ENCODE results near the gene ATR.

ATR gene

GRCh38 chr3:142568393-142569017 is 10.0 kb downstream of the ATR start:
- no peak overlapping the region for H3K4me2 ChIP-seq (ENCODE audit: low read length)
- H3K79me1 ChIP-seq (ENCODE audit: low read length), result no peaks in the 10 kb centered on the region
- no peak overlapping the region for H2BK120ac ChIP-seq (ENCODE audit: insufficient read depth, low read length, poor library complexity)
- H3K9me3 ChIP-seq (ENCODE audit: insufficient read depth, low read depth, low read length), result no peaks in the 10 kb centered on the region
- no peak overlapping the region for H3K4me3 ChIP-seq (ENCODE audit: low read depth, low read length)
- no peak overlapping the region for H2BK12ac ChIP-seq (ENCODE audit: low read length)
- no peak for DNase-seq
- no peak overlapping the region for H3K27ac ChIP-seq (ENCODE audit: low read depth, low read length)
- no peaks in the 10 kb centered on the region for H3K27me3 ChIP-seq (ENCODE audit: insufficient read depth, low read length)
- no peaks in the 10 kb centered on the region for H3K79me2 ChIP-seq (ENCODE audit: control insufficient read depth, insufficient read depth, low read length, poor library complexity)
- no peak overlapping the region for H2AFZ ChIP-seq (ENCODE audit: insufficient read depth, low read length, poor library complexity)
- H3K4me1 ChIP-seq (ENCODE audit: control insufficient read depth in 1 of 2, insufficient read depth in 2 of 2, low read length in 2 of 2), result no peaks in the 10 kb centered on the region
- H4K8ac ChIP-seq (ENCODE audit: low read depth, low read length), result no peak overlapping the region
- H3K14ac ChIP-seq (ENCODE audit: low read length), result no peak overlapping the region
- no peak overlapping the region for H2AK5ac ChIP-seq (ENCODE audit: low read length)
- no peak overlapping the region for H3K9ac ChIP-seq (ENCODE audit: low read length)
- H4K91ac ChIP-seq (ENCODE audit: low read depth, low read length), result no peak overlapping the region
- no peak overlapping the region for H3K18ac ChIP-seq (ENCODE audit: low read length)
- peaks cover 0 to 2% of the 10 kb centered on the region in 2 experiments for H3K36me3 ChIP-seq (ENCODE audit: control insufficient read depth in 1 of 2, insufficient read depth in 2 of 2, low read length in 2 of 2)
- no peak overlapping the region for H3K23ac ChIP-seq (ENCODE audit: low read length)
- no peak overlapping the region for H3K4ac ChIP-seq (ENCODE audit: low read depth, low read length)
- no CpG with 5 or more reads among the region's 21 CpGs for WGBS (ENCODE audit: extremely low coverage, insufficient coverage, insufficient read length)
- no peak overlapping the region for H2BK5ac ChIP-seq (ENCODE audit: low read depth, low read length, poor library complexity)
- no peak overlapping the region for H4K12ac ChIP-seq (ENCODE audit: low read depth, low read length)

GRCh38 chr3:142566096-142566495 is 12.4 kb downstream of the ATR start:
- WGBS (ENCODE audit: extremely low coverage, insufficient coverage, insufficient read length), result no CpG with 5 or more reads among the region's 3 CpGs
- Histone ChIP-seq H3K36me3 (ENCODE audit: control insufficient read depth in 1 of 2, insufficient read depth in 2 of 2, low read length in 2 of 2) (peaks cover 0 to 2% of the 10 kb centered on the region in 2 experiments), H3K23ac (ENCODE audit: low read length) (no peak overlapping the region), H3K9me3 (ENCODE audit: insufficient read depth, low read depth, low read length) (no peaks in the 10 kb centered on the region), H2BK120ac (ENCODE audit: insufficient read depth, low read length, poor library complexity) (no peak overlapping the region), H3K4me1 (ENCODE audit: control insufficient read depth in 1 of 2, insufficient read depth in 2 of 2, low read length in 2 of 2) (no peaks in the 10 kb centered on the region), H4K91ac (ENCODE audit: low read depth, low read length) (no peak overlapping the region), H2BK12ac (ENCODE audit: low read length) (no peak overlapping the region), H3K4ac (ENCODE audit: low read depth, low read length) (no peak overlapping the region), H2BK5ac (ENCODE audit: low read depth, low read length, poor library complexity) (no peak overlapping the region), H3K79me2 (ENCODE audit: control insufficient read depth, insufficient read depth, low read length, poor library complexity) (no peaks in the 10 kb centered on the region), H3K4me3 (ENCODE audit: low read depth, low read length) (no peak overlapping the region), H3K14ac (ENCODE audit: low read length) (no peak overlapping the region), H2AK5ac (ENCODE audit: low read length) (no peak overlapping the region), H4K12ac (ENCODE audit: low read depth, low read length) (no peak overlapping the region), H3K27ac (ENCODE audit: low read depth, low read length) (no peak overlapping the region), H2AFZ (ENCODE audit: insufficient read depth, low read length, poor library complexity) (no peak overlapping the region), H4K8ac (ENCODE audit: low read depth, low read length) (no peak overlapping the region), H3K18ac (ENCODE audit: low read length) (no peak overlapping the region), H3K27me3 (ENCODE audit: insufficient read depth, low read length) (no peaks in the 10 kb centered on the region), H3K9ac (ENCODE audit: low read length) (no peak overlapping the region), H3K79me1 (ENCODE audit: low read length) (no peaks in the 10 kb centered on the region), H3K4me2 (ENCODE audit: low read length) (no peak overlapping the region)
- DNase-seq, result no peak

- H3K4me2 ChIP-seq (ENCODE audit: low read length), result no peak overlapping the region
- no CpG with 5 or more reads among the region's 4 CpGs for WGBS (ENCODE audit: extremely low coverage, insufficient coverage, insufficient read length)
- no peak overlapping the region for H3K4ac ChIP-seq (ENCODE audit: low read depth, low read length)
- no peaks in the 10 kb centered on the region for H3K9me3 ChIP-seq (ENCODE audit: insufficient read depth, low read depth, low read length)
- no peak overlapping the region for H3K9ac ChIP-seq (ENCODE audit: low read length)
- H4K8ac ChIP-seq (ENCODE audit: low read depth, low read length), result no peak overlapping the region
- H2BK5ac ChIP-seq (ENCODE audit: low read depth, low read length, poor library complexity), result no peak overlapping the region
- no peak overlapping the region for H2AFZ ChIP-seq (ENCODE audit: insufficient read depth, low read length, poor library complexity)
- H4K12ac ChIP-seq (ENCODE audit: low read depth, low read length), result no peak overlapping the region
- H3K27me3 ChIP-seq (ENCODE audit: insufficient read depth, low read length), result no peaks in the 10 kb centered on the region
- peaks cover 0 to 2% of the 10 kb centered on the region in 2 experiments for H3K36me3 ChIP-seq (ENCODE audit: control insufficient read depth in 1 of 2, insufficient read depth in 2 of 2, low read length in 2 of 2)
- no peak overlapping the region for H2BK12ac ChIP-seq (ENCODE audit: low read length)
- H3K18ac ChIP-seq (ENCODE audit: low read length), result no peak overlapping the region
- no peak overlapping the region for H3K4me3 ChIP-seq (ENCODE audit: low read depth, low read length)
- no peak overlapping the region for H3K27ac ChIP-seq (ENCODE audit: low read depth, low read length)
- H3K4me1 ChIP-seq (ENCODE audit: control insufficient read depth in 1 of 2, insufficient read depth in 2 of 2, low read length in 2 of 2), result no peaks in the 10 kb centered on the region
- no peaks in the 10 kb centered on the region for H3K79me2 ChIP-seq (ENCODE audit: control insufficient read depth, insufficient read depth, low read length, poor library complexity)
- no peak overlapping the region for H4K91ac ChIP-seq (ENCODE audit: low read depth, low read length)
- no peak overlapping the region for H3K14ac ChIP-seq (ENCODE audit: low read length)
- no peak overlapping the region for H2BK120ac ChIP-seq (ENCODE audit: insufficient read depth, low read length, poor library complexity)
- H3K79me1 ChIP-seq (ENCODE audit: low read length), result no peaks in the 10 kb centered on the region
- H3K23ac ChIP-seq (ENCODE audit: low read length), result no peak overlapping the region
- H2AK5ac ChIP-seq (ENCODE audit: low read length), result no peak overlapping the region
- DNase-seq, result no peak
Observed at GRCh38 chr3:142563496-142563997, 15.0 kb downstream of the ATR start.

GRCh38 chr3:142560118-142560517 is 18.4 kb downstream of the ATR start:
- no peak overlapping the region for H3K4ac ChIP-seq (ENCODE audit: low read depth, low read length)
- no peaks in the 10 kb centered on the region for H3K79me1 ChIP-seq (ENCODE audit: low read length)
- H2BK120ac ChIP-seq (ENCODE audit: insufficient read depth, low read length, poor library complexity), result no peak overlapping the region
- H3K79me2 ChIP-seq (ENCODE audit: control insufficient read depth, insufficient read depth, low read length, poor library complexity), result no peaks in the 10 kb centered on the region
- H3K9me3 ChIP-seq (ENCODE audit: insufficient read depth, low read depth, low read length), result no peaks in the 10 kb centered on the region
- no peak overlapping the region for H2AK5ac ChIP-seq (ENCODE audit: low read length)
- no peak overlapping the region for H2AFZ ChIP-seq (ENCODE audit: insufficient read depth, low read length, poor library complexity)
- H3K9ac ChIP-seq (ENCODE audit: low read length), result no peak overlapping the region
- H3K4me2 ChIP-seq (ENCODE audit: low read length), result no peak overlapping the region
- H3K14ac ChIP-seq (ENCODE audit: low read length), result no peak overlapping the region
- H3K23ac ChIP-seq (ENCODE audit: low read length), result no peak overlapping the region
- no peak for DNase-seq
- H4K8ac ChIP-seq (ENCODE audit: low read depth, low read length), result no peak overlapping the region
- H3K4me3 ChIP-seq (ENCODE audit: low read depth, low read length), result no peak overlapping the region
- H4K12ac ChIP-seq (ENCODE audit: low read depth, low read length), result no peak overlapping the region
- no peaks in the 10 kb centered on the region for H3K4me1 ChIP-seq (ENCODE audit: control insufficient read depth in 1 of 2, insufficient read depth in 2 of 2, low read length in 2 of 2)
- H4K91ac ChIP-seq (ENCODE audit: low read depth, low read length), result no peak overlapping the region
- H3K27ac ChIP-seq (ENCODE audit: low read depth, low read length), result no peak overlapping the region
- no peaks in the 10 kb centered on the region for H3K27me3 ChIP-seq (ENCODE audit: insufficient read depth, low read length)
- H3K18ac ChIP-seq (ENCODE audit: low read length), result no peak overlapping the region
- H3K36me3 ChIP-seq (ENCODE audit: control insufficient read depth in 1 of 2, insufficient read depth in 2 of 2, low read length in 2 of 2), result peaks cover 0 to 4% of the 10 kb centered on the region in 2 experiments
- no peak overlapping the region for H2BK12ac ChIP-seq (ENCODE audit: low read length)
- no peak overlapping the region for H2BK5ac ChIP-seq (ENCODE audit: low read depth, low read length, poor library complexity)

All from trophoblast cell (in vitro differentiated cells and primary cell).